Measurements from ENCODE around the gene NAV2. TPM values are rescaled to one million over a fixed set of nuclear protein-coding genes. Genes with fewer than 3 reads are reported as not detected.

The NAV2 gene
- total RNA-seq, 1 donor from 2014 or later = 31.4 TPM

- Mint-ChIP-seq H3K9me3 (ENCODE audit: unreplicated experiment) (no peaks in the 10 kb centered on the region), H3K4me3 (ENCODE audit: unreplicated experiment) (no peak overlapping the region), H3K27me3 (ENCODE audit: unreplicated experiment) (no peaks in the 10 kb centered on the region), H3K4me1 (ENCODE audit: unreplicated experiment) (peaks cover 20% of the 10 kb centered on the region), H3K36me3 (ENCODE audit: unreplicated experiment) (peaks cover 31% of the 10 kb centered on the region), H3K27ac (ENCODE audit: unreplicated experiment) (no peak overlapping the region)
- TF ChIP-seq CTCF (IDR thresholded peaks at IDR 0.05) = no peak
- DNase-seq (ENCODE audit: extremely low spot score, unreplicated experiment) = no peak
These were observed 348.1 kb downstream of the NAV2 start for GRCh38 chr11:20060647-20061205.

GRCh38 chr11:20061776-20062175, 349.1 kb downstream of the NAV2 start:
- H3K4me3 Mint-ChIP-seq (ENCODE audit: unreplicated experiment) = no peak overlapping the region
- H3K27me3 Mint-ChIP-seq (ENCODE audit: unreplicated experiment) = no peaks in the 10 kb centered on the region

GRCh38 chr11:20064961-20065405, 352.3 kb downstream of the NAV2 start:
- Mint-ChIP-seq H3K9me3 (ENCODE audit: unreplicated experiment) (no peaks in the 10 kb centered on the region), H3K4me1 (ENCODE audit: unreplicated experiment) (peaks cover 13% of the 10 kb centered on the region), H3K36me3 (ENCODE audit: unreplicated experiment) (peaks cover 34% of the 10 kb centered on the region), H3K27me3 (ENCODE audit: unreplicated experiment) (no peaks in the 10 kb centered on the region), H3K4me3 (ENCODE audit: unreplicated experiment) (no peak overlapping the region), H3K27ac (ENCODE audit: unreplicated experiment) (no peak overlapping the region)
- TF ChIP-seq CTCF (IDR thresholded peaks at IDR 0.05) = no peak
- DNase-seq (ENCODE audit: extremely low spot score, unreplicated experiment) = no peak

More at GRCh38 chr11:20061776-20062175, 349.1 kb downstream of the NAV2 start:
- H3K9me3 Mint-ChIP-seq (ENCODE audit: unreplicated experiment) = no peaks in the 10 kb centered on the region
- no peak for DNase-seq (ENCODE audit: extremely low spot score, unreplicated experiment)
- TF ChIP-seq CTCF (IDR thresholded peaks at IDR 0.05) = no peak
- H3K36me3 Mint-ChIP-seq (ENCODE audit: unreplicated experiment) = peaks cover 26% of the 10 kb centered on the region
- H3K27ac Mint-ChIP-seq (ENCODE audit: unreplicated experiment) = no peak overlapping the region
- H3K4me1 Mint-ChIP-seq (ENCODE audit: unreplicated experiment) = peaks cover 10% of the 10 kb centered on the region

- DNase-seq (ENCODE audit: extremely low spot score, unreplicated experiment) = no peak
- Mint-ChIP-seq H3K4me3 (ENCODE audit: unreplicated experiment) (no peak overlapping the region), H3K27ac (ENCODE audit: unreplicated experiment) (no peak overlapping the region), H3K4me1 (ENCODE audit: unreplicated experiment) (peaks cover 17% of the 10 kb centered on the region), H3K27me3 (ENCODE audit: unreplicated experiment) (no peaks in the 10 kb centered on the region), H3K9me3 (ENCODE audit: unreplicated experiment) (no peaks in the 10 kb centered on the region), H3K36me3 (ENCODE audit: unreplicated experiment) (peaks cover 32% of the 10 kb centered on the region)
- no peak for TF ChIP-seq CTCF (IDR thresholded peaks at IDR 0.05)
These were observed 352.8 kb downstream of the NAV2 start for GRCh38 chr11:20065406-20065805.

GRCh38 chr11:20066013-20066782, 353.6 kb downstream of the NAV2 start:
- no peaks in the 10 kb centered on the region for H3K9me3 Mint-ChIP-seq (ENCODE audit: unreplicated experiment)
- no peak for TF ChIP-seq CTCF (IDR thresholded peaks at IDR 0.05)
- no peak overlapping the region for H3K4me3 Mint-ChIP-seq (ENCODE audit: unreplicated experiment)
- H3K27ac Mint-ChIP-seq (ENCODE audit: unreplicated experiment) = no peak overlapping the region
- H3K4me1 Mint-ChIP-seq (ENCODE audit: unreplicated experiment) = peaks cover 25% of the 10 kb centered on the region
- H3K36me3 Mint-ChIP-seq (ENCODE audit: unreplicated experiment) = peaks cover 34% of the 10 kb centered on the region
- H3K27me3 Mint-ChIP-seq (ENCODE audit: unreplicated experiment) = no peaks in the 10 kb centered on the region
- no peak for DNase-seq (ENCODE audit: extremely low spot score, unreplicated experiment)

Measured in osteocyte (in vitro differentiated cells).